Suppressor macrophage (primary cell): ENCODE measurements around the gene ARMC2.

ENCODE experiments used
- DNase-seq, 4 experiments: peaks; one replicate each; pipeline ENCODE4 v3.0.0-alpha.2; 2020 to 2022

ARMC2 gene

GRCh38 chr6:109023356-109023925 is 175.2 kb downstream of the ARMC2 start:
- DNase-seq, result no peak
